ENCODE measurements around the gene CUX1. TPM values are rescaled to one million over a fixed set of nuclear protein-coding genes. Genes with fewer than 3 reads are reported as not detected.
"Not testable (repeated sequence)": the region's sequence is repeated elsewhere in the genome, so short reads cannot be mapped to it uniquely, and the experiment has no call there.

CUX1 gene
- total RNA-seq, 1 experiment from 2014 or later: 92.4 TPM

DNA sequence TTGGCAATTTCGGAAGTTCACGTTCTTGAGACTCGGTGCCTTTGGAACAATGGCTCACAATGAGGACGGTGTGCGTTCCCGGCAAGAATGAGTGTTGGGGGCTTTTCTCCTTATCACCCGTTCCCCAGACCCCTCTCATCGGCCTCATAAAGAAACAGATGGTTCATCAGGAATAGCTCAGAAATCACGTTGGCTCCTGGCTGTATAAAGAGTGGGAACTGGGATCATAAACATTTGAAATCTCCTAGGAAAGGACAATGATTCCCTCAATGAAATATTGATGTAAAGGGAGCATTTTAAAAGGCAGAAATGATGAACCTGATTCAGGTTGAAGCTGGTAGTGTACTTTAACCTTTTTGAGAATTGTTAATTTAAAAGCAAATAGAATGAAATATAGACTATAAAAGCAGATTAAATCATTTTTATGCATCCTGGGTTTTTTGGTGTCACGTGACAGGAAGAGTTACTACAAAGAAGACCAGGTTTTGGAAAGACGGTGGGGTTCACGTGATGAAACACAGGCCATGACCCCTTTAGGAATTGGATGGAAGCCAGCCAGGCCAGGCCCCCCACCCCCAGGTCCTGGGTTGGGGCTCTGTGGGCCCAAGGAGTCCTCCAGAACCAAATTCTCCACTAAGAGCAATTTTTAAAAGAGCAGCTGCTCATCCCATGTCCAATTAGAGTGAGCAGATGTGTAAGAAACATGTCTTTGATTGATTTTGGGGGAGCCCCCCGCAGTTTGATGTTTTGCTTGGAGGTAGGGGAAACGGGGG lies 63.0 kb downstream of the CUX1 start:
- Histone ChIP-seq H3K27ac (ENCODE audit: low read length) (peak overlapping the region; percentile 100), H3K9me2 (replicated peaks; ENCODE audit: insufficient read depth, low read length) (no peaks in the 10 kb centered on the region), H3K79me2 (ENCODE audit: low read length) (peaks cover 99% of the 10 kb centered on the region), H3K4me2 (ENCODE audit: low read depth, low read length, poor library complexity, severe bottlenecking) (peak overlapping the region; percentile 79), H3K9me3 (ENCODE audit: low read length) (no peaks in the 10 kb centered on the region), H3K36me3 (ENCODE audit: insufficient read depth, low read length) (no peaks in the 10 kb centered on the region), H3K4me1 (ENCODE audit: low read length) (peaks cover 98% of the 10 kb centered on the region), H3K9ac (ENCODE audit: low read length) (peak overlapping the region; percentile 78), H2AFZ (ENCODE audit: low read length) (no peak overlapping the region), H4K20me1 (ENCODE audit: insufficient read depth, low read depth, low read length) (no peaks in the 10 kb centered on the region), H3K27me3 (ENCODE audit: low read length) (no peaks in the 10 kb centered on the region), H3K4me3 (ENCODE audit: low read length) (no peak overlapping the region)
- DNase-seq: no peak

DNA sequence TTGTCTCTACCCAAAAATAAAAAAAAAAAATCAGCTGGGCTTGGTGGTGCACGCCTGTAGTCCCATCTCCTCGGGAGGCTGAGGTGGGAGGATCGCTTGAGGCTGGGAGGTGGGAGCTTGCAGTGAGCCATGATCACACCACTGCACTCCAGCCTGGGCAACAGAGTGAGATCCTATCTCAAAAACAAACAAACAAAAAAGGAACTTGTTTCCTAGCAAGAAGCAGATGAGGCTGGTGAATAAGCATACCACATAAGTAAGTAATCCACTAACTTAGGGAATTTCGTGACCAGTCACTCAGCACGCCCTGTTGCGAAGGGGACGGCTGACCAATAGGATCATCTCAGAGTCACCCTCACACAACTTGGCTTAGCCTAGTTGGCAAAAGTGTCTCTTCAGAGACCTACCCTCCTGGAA lies 64.6 kb downstream of the CUX1 start:
- Histone ChIP-seq H3K79me2 (ENCODE audit: low read length) (peaks cover 99% of the 10 kb centered on the region), H3K9me2 (replicated peaks; ENCODE audit: insufficient read depth, low read length) (no peaks in the 10 kb centered on the region), H3K9ac (ENCODE audit: low read length) (peak overlapping the region; percentile 78), H3K27ac (ENCODE audit: low read length) (peak overlapping the region; percentile 100), H3K9me3 (ENCODE audit: low read length) (no peaks in the 10 kb centered on the region), H3K36me3 (ENCODE audit: insufficient read depth, low read length) (no peaks in the 10 kb centered on the region), H4K20me1 (ENCODE audit: insufficient read depth, low read depth, low read length) (no peaks in the 10 kb centered on the region), H3K4me3 (ENCODE audit: low read length) (peak overlapping the region; percentile 56), H3K4me1 (ENCODE audit: low read length) (peaks cover 98% of the 10 kb centered on the region), H2AFZ (ENCODE audit: low read length) (no peak overlapping the region), H3K4me2 (ENCODE audit: low read depth, low read length, poor library complexity, severe bottlenecking) (peak overlapping the region; percentile 79), H3K27me3 (ENCODE audit: low read length) (no peaks in the 10 kb centered on the region)
- no peak for DNase-seq

DNA sequence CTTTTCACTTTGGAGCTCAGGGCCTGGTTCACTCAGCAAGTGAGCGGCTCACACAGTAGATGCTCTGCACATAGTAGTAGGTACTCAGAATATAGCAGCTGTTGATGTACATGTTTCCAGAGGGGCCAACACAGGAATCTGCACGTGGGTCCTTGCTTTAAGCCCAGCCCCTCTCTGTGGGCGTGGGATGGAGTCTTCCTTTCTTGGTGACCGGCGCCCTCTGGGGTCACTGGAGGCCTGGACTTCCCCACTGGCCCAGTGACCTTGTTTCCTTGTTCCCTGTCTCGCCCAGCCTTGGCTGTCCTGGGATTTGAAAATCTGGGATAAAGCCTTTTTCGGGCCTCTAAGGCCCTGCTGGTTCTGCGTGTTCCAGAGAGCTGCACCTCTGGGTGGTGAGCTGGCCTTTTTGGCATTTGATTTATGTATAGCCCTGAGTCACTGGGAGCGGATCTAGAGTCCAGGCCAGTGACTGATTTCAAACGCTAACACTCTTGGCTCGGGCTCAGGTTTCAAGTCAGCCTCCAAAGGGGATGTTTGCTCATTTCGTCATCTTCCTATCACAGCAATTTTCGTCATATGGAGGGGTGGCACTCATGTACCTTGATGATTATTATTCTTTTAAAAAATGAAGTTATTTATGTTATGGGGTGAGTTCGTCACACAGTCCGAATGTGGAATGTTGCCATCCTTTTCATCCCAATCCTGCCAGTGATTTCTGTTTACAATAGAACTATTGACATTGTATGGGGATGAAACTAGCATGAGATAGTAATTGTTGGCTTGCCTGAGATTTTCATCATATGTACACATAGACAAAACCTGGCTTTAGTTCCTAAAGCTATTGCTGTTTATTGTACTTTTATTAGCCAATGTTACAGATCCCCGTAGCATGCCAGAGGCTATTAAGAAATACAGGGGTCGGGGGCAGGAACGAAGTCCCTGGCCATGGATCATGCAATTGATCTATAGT lies 65.5 kb downstream of the CUX1 start:
- H3K79me2 ChIP-seq (ENCODE audit: low read length): peaks cover 99% of the 10 kb centered on the region
- H3K36me3 ChIP-seq (ENCODE audit: insufficient read depth, low read length): no peaks in the 10 kb centered on the region
- peak overlapping the region; percentile 78 for H3K9ac ChIP-seq (ENCODE audit: low read length)
- H4K20me1 ChIP-seq (ENCODE audit: insufficient read depth, low read depth, low read length): no peaks in the 10 kb centered on the region
- no peaks in the 10 kb centered on the region for H3K27me3 ChIP-seq (ENCODE audit: low read length)
- H3K27ac ChIP-seq (ENCODE audit: low read length): peak overlapping the region; percentile 100
- no peaks in the 10 kb centered on the region for H3K9me2 ChIP-seq (replicated peaks; ENCODE audit: insufficient read depth, low read length)
- H3K4me2 ChIP-seq (ENCODE audit: low read depth, low read length, poor library complexity, severe bottlenecking): peak overlapping the region; percentile 79
- H3K4me1 ChIP-seq (ENCODE audit: low read length): peaks cover 99% of the 10 kb centered on the region
- peak; percentile 90 for DNase-seq
- H3K9me3 ChIP-seq (ENCODE audit: low read length): no peaks in the 10 kb centered on the region
- H3K4me3 ChIP-seq (ENCODE audit: low read length): peak overlapping the region; percentile 56
- H2AFZ ChIP-seq (ENCODE audit: low read length): no peak overlapping the region

DNA sequence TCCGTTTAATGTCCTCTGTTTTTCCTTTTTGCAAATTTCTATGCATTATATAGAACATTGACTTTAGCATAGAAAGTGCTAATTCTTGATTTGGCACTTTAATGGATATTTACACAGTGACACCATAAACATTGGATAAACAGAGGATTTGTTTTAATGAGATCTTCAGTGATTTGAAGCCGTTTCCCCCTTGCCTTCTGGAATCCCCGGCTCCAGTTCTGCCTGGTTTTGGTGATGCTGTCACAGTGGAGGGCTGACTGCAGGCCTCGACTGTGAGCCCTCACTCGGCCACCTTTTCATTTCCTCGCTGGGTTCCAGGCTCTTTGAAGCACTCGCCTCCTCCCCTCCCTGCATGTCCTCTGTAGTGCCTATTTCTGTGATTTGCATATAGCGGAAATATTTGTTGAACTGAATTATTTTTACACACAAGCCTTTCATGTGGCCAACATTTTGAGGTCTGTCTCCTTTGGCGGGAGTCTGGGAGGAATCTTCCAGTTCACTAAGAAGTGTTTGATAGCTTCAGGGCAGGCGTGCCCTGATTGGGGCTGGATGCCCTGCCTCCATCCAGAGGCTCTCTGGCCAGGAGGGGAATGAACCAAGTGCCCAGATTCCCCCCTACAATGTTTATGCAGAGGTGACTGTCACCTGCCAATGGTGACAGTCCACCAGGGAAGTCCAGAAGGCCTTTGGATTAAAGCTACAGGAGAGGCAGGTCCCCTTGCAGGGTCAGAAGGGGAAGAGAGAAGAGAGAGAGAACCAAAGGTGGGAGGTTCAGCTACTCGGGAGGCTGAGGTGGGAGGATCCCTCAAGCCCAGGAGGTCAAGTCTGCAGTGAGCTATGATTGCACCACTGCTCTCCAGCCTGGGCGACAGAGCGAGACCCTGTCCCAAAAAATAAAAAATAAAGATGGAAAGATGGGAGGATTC lies 67.5 kb downstream of the CUX1 start:
- Histone ChIP-seq H2AFZ (ENCODE audit: low read length) (no peak overlapping the region), H3K36me3 (ENCODE audit: insufficient read depth, low read length) (no peaks in the 10 kb centered on the region), H3K4me3 (ENCODE audit: low read length) (peak overlapping the region; percentile 38; the same call in 1 of the 2 replicates), H3K27ac (ENCODE audit: low read length) (peak overlapping the region; percentile 100), H3K27me3 (ENCODE audit: low read length) (no peaks in the 10 kb centered on the region), H3K4me1 (ENCODE audit: low read length) (peaks cover 99% of the 10 kb centered on the region), H4K20me1 (ENCODE audit: insufficient read depth, low read depth, low read length) (no peaks in the 10 kb centered on the region), H3K9me3 (ENCODE audit: low read length) (no peaks in the 10 kb centered on the region), H3K4me2 (ENCODE audit: low read depth, low read length, poor library complexity, severe bottlenecking) (peak overlapping the region; percentile 59), H3K79me2 (ENCODE audit: low read length) (peaks cover 99% of the 10 kb centered on the region), H3K9me2 (replicated peaks; ENCODE audit: insufficient read depth, low read length) (no peaks in the 10 kb centered on the region), H3K9ac (ENCODE audit: low read length) (peak overlapping the region; percentile 72)
- peak; percentile 90 for DNase-seq

DNA sequence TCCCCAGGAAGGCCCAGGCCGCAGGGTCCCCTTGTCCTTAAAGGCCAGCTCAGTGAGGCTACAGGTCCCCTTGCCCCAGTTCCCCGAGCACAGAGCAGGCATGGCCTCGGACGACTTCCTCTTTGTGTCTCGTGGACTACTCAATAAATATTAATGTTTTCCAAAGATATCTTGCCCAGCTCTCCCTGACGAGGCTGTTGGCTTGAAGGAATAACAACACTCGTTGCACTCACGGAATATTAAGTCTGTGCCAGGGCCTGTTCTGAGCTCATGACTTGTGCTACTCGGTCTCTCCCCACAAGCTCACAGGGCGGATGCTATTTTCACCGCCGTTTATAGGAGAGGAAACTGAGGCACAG lies 68.2 kb downstream of the CUX1 start:
- Histone ChIP-seq H3K36me3 (ENCODE audit: insufficient read depth, low read length) (no peaks in the 10 kb centered on the region), H3K79me2 (ENCODE audit: low read length) (peaks cover 99% of the 10 kb centered on the region), H3K9ac (ENCODE audit: low read length) (peak overlapping the region; percentile 72), H3K4me1 (ENCODE audit: low read length) (peaks cover 99% of the 10 kb centered on the region), H2AFZ (ENCODE audit: low read length) (no peak overlapping the region), H3K27me3 (ENCODE audit: low read length) (no peaks in the 10 kb centered on the region), H3K27ac (ENCODE audit: low read length) (peak overlapping the region; percentile 100), H3K9me3 (ENCODE audit: low read length) (no peaks in the 10 kb centered on the region), H3K9me2 (replicated peaks; ENCODE audit: insufficient read depth, low read length) (no peaks in the 10 kb centered on the region), H3K4me3 (ENCODE audit: low read length) (no peak overlapping the region), H4K20me1 (ENCODE audit: insufficient read depth, low read depth, low read length) (no peaks in the 10 kb centered on the region), H3K4me2 (ENCODE audit: low read depth, low read length, poor library complexity, severe bottlenecking) (peak overlapping the region; percentile 59)
- DNase-seq: peak; percentile 71

DNA sequence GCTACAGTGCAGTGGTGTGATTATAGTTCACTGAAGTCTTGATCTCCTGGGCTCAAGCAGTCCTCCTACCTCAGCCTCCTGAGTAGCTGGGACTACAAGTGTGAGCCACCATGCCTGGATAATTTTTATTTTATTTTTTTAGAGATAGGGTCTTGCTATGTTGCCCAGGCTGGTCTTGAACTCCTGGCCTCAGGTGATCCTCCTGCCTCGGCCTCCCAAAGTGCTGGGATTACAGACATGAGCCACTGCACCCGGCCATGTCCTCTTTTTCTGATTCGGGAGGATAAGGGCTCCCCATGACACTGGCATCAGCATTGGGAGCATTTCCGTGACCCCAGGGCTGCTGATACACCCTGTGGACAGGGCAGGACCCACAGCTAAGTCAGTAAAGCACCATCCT lies 69.9 kb downstream of the CUX1 start:
- H2AFZ ChIP-seq (ENCODE audit: low read length); H3K4me3 ChIP-seq (ENCODE audit: low read length); H4K20me1 ChIP-seq (ENCODE audit: insufficient read depth, low read depth, low read length); H3K9me2 ChIP-seq (replicated peaks; ENCODE audit: insufficient read depth, low read length); H3K27me3 ChIP-seq (ENCODE audit: low read length); H3K36me3 ChIP-seq (ENCODE audit: insufficient read depth, low read length); H3K9me3 ChIP-seq (ENCODE audit: low read length): not testable (repeated sequence)
- Histone ChIP-seq H3K79me2 (ENCODE audit: low read length) (peaks cover 99% of the 10 kb centered on the region), H3K4me1 (ENCODE audit: low read length) (peaks cover 99% of the 10 kb centered on the region), H3K27ac (ENCODE audit: low read length) (peak overlapping the region; percentile 100), H3K9ac (ENCODE audit: low read length) (peak overlapping the region; percentile 16; the same call in 1 of the 2 replicates), H3K4me2 (ENCODE audit: low read depth, low read length, poor library complexity, severe bottlenecking) (peak overlapping the region; percentile 50)
- DNase-seq: peak; percentile 56

DNA sequence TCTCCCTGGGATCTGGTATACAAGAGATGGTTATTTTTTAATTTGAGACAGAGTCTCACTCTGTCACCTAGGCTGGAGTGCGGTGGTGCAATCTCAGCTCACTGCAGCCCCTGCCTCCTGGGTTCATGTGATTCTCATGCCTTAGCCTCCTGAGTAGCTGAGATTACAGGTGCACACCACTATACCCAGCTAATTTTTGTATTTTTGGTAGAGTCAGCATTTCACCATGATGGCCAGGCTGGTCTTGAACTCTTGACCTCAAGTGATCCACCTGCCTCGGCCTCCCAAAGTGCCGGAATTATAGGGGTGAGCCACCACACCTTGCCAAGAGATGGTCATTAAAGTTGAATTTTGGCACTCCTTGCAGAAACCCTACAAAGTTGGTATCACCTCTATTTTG lies 71.1 kb downstream of the CUX1 start:
- peak; percentile 59 for DNase-seq
- not testable (repeated sequence) for H3K27me3 ChIP-seq (ENCODE audit: low read length); H3K4me3 ChIP-seq (ENCODE audit: low read length); H2AFZ ChIP-seq (ENCODE audit: low read length); H3K9me3 ChIP-seq (ENCODE audit: low read length); H3K36me3 ChIP-seq (ENCODE audit: insufficient read depth, low read length); H4K20me1 ChIP-seq (ENCODE audit: insufficient read depth, low read depth, low read length); H3K9me2 ChIP-seq (replicated peaks; ENCODE audit: insufficient read depth, low read length); H3K9ac ChIP-seq (ENCODE audit: low read length)
- H3K4me1 ChIP-seq (ENCODE audit: low read length): peaks cover 100% of the 10 kb centered on the region
- H3K79me2 ChIP-seq (ENCODE audit: low read length): peaks cover 99% of the 10 kb centered on the region
- peak overlapping the region; percentile 100 for H3K27ac ChIP-seq (ENCODE audit: low read length)
- H3K4me2 ChIP-seq (ENCODE audit: low read depth, low read length, poor library complexity, severe bottlenecking): peak overlapping the region; percentile 40

Measured in Karpas-422 (cell line).